Panc1 (cell line): ENCODE data around the gene NEB.

Source experiments
- POLR2AphosphoS5 ChIP-seq: IDR thresholded peaks from 2 replicates; pipeline ENCODE4 v1.6.1; 2012; ENCODE audit warnings: mild to moderate bottlenecking, low read depth, low read length, moderate library complexity
- TF ChIP-seq, protein P1 (sequence below): fragments of 450-650 bp; IDR thresholded peaks from 2 replicates; pipeline ENCODE4 v1.5.1; 2017; ENCODE audit warnings: mild to moderate bottlenecking

GRCh38 chr2:151638990-151639389 lies 95.3 kb downstream of the NEB start:
- TF ChIP-seq, protein P1, sequence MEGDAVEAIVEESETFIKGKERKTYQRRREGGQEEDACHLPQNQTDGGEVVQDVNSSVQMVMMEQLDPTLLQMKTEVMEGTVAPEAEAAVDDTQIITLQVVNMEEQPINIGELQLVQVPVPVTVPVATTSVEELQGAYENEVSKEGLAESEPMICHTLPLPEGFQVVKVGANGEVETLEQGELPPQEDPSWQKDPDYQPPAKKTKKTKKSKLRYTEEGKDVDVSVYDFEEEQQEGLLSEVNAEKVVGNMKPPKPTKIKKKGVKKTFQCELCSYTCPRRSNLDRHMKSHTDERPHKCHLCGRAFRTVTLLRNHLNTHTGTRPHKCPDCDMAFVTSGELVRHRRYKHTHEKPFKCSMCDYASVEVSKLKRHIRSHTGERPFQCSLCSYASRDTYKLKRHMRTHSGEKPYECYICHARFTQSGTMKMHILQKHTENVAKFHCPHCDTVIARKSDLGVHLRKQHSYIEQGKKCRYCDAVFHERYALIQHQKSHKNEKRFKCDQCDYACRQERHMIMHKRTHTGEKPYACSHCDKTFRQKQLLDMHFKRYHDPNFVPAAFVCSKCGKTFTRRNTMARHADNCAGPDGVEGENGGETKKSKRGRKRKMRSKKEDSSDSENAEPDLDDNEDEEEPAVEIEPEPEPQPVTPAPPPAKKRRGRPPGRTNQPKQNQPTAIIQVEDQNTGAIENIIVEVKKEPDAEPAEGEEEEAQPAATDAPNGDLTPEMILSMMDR: no peak
- no peak for TF ChIP-seq POLR2AphosphoS5
